ENCODE measurements around the gene EML4. TPM values are rescaled to one million over a fixed set of nuclear protein-coding genes. Genes with fewer than 3 reads are reported as not detected.

Gene EML4
- total and polyA plus RNA-seq, 9 of the 15 experiments (the other 6 are each of a cell fraction or from before 2014, with no cell fraction given): 14.7 to 48.3 (median 36.5) TPM

- TF ChIP-seq VEZF1 (CRISPR knock-in tag; IDR thresholded peaks at IDR 0.05) (peak; percentile 9; the same call in 1 of the 2 replicates), DMBX1 (CRISPR knock-in tag; IDR thresholded peaks at IDR 0.05; ENCODE audit: borderline replicate concordance) (peak; percentile 88), FOXP4 (CRISPR knock-in tag; IDR thresholded peaks at IDR 0.05; ENCODE audit: borderline replicate concordance) (no peak), BCOR (IDR thresholded peaks at IDR 0.05) (peak; percentile 63; the same call in 1 of the 2 replicates), SMARCA4 (IDR thresholded peaks at IDR 0.05) (peak; percentile 61), PHB2 (IDR thresholded peaks at IDR 0.05; ENCODE audit: low read depth) (peak; percentile 75), CEBPB (tag; IDR thresholded peaks at IDR 0.05) (peak; percentile 94), SMAD3 (CRISPR knock-in tag; conservative IDR thresholded peaks at IDR 0.05) (0 out of 2 replicates have a peak, but pooled peaks have one; percentile 60), AFF4 (CRISPR knock-in tag; IDR thresholded peaks at IDR 0.05) (0 out of 2 replicates have a peak, but pooled peaks have one; percentile 54), CXXC5 (CRISPR knock-in tag; IDR thresholded peaks at IDR 0.05) (peak; percentile 80), CBFA2T2 (conservative IDR thresholded peaks at IDR 0.05) (peak; percentile 96), BRD9 (IDR thresholded peaks at IDR 0.05; ENCODE audit: low read depth, partially characterized antibody) (no peak), HOMEZ (CRISPR knock-in tag; IDR thresholded peaks at IDR 0.05) (no peak), ZKSCAN8 (CRISPR knock-in tag; IDR thresholded peaks at IDR 0.05) (peak; percentile 75; the same call in 1 of the 2 replicates), NFRKB (IDR thresholded peaks at IDR 0.05; ENCODE audit: low read depth) (no peak), CREB1 (IDR thresholded peaks at IDR 0.05) (peak; percentile 59; the same call in 1 of the 2 replicates), CREB1 (CRISPR knock-in tag; IDR thresholded peaks at IDR 0.05) (no peak), RBM34 (IDR thresholded peaks at IDR 0.05; ENCODE audit: borderline replicate concordance, insufficient read depth, low read length) (no peak), RNF2 (IDR thresholded peaks at IDR 0.05) (peak; percentile 81), POLR2AphosphoS5 (IDR thresholded peaks at IDR 0.05; ENCODE audit: control insufficient read depth, insufficient read depth, low read depth, low read length) (peak; percentile 94), ATF7 (IDR thresholded peaks at IDR 0.05) (no peak; the same call in 1 of the 2 replicates)
Observed at GRCh38 chr2:42359965-42360483, 190.9 kb downstream of the EML4 start (continued).
